ENCODE measurements around the gene RASSF7. TPM values are rescaled to one million over a fixed set of nuclear protein-coding genes. Genes with fewer than 3 reads are reported as not detected.

Gene RASSF7
- total RNA-seq, 1 experiment from 2014 or later: 36.2 TPM

- H3K27me3 ChIP-seq (ENCODE audit: insufficient read depth, low read depth): no peaks in the 10 kb centered on the region
- ChIA-PET CTCF (no interaction called here), POLR2A (ENCODE audit: unreplicated experiment) (interaction anchor here (0.6 to 0.7 kb wide), 2 partner anchors 30 kb away, joined by 4 read pairs; no protein-coding TSS in a partner anchor)
- H3K4me2 ChIP-seq: peak within 1 kb of the TSS; percentile 85
- H3K79me2 ChIP-seq (ENCODE audit: low read depth): 0 out of 2 replicates have a peak, but pooled peaks cover 3% of the 10 kb centered on the region
- no peaks in the 10 kb centered on the region for H3K4me1 ChIP-seq (replicated peaks; ENCODE audit: insufficient read depth)
- H4K20me1 ChIP-seq (ENCODE audit: insufficient read depth): no peaks in the 10 kb centered on the region
- H2AFZ ChIP-seq: peak within 1 kb of the TSS; percentile 92
- DNase-seq: peak; percentile 74 to 95
- peaks cover 8% of the 10 kb centered on the region for H3F3A ChIP-seq (ENCODE audit: insufficient read depth, low read depth)
- BruUV-seq (replicated peaks): TSS peak; percentile 53
- peak within 1 kb of the TSS; percentile 76 for H3K27ac ChIP-seq
- H3K9me2 ChIP-seq (ENCODE audit: insufficient read depth): no peaks in the 10 kb centered on the region
- peak within 1 kb of the TSS; percentile 89 for H3K4me3 ChIP-seq
- H3K9me3 ChIP-seq (ENCODE audit: insufficient read depth, low read depth): no peaks in the 10 kb centered on the region
- no peaks in the 10 kb centered on the region for H3K36me3 ChIP-seq (ENCODE audit: low read depth)
- intact Hi-C loops (cut with micrococcal nuclease; ENCODE audit: unreplicated experiment): loop anchor here (2.0 kb wide), 1 partner anchor 29 kb away; the partner anchor contains the start of gene RNH1
- TF ChIP-seq CTCF (conservative IDR thresholded peaks at IDR 0.05): no peak
- no peak for TF ChIP-seq EZH2 (IDR thresholded peaks at IDR 0.05; ENCODE audit: low read depth)
Observed at GRCh38 chr11:535519-536454, 25.0 kb upstream of the RASSF7 start, which contains the start of gene HRAS. Gene HRAS, minus strand, starts transcription at chr11:535576.

GRCh38 chr11:536841-537621 is 23.7 kb upstream of the RASSF7 start, which contains the start of gene LRRC56:
Gene LRRC56, plus strand, starts transcription at chr11:537527. Its CDS starts 3,158 bp downstream, at chr11:540685.
- H3K4me2 ChIP-seq: peak within 1 kb of the TSS; percentile 85
- no peaks in the 10 kb centered on the region for H3K36me3 ChIP-seq (ENCODE audit: low read depth)
- no peak for TF ChIP-seq CTCF (conservative IDR thresholded peaks at IDR 0.05)
- no peak for TF ChIP-seq EZH2 (IDR thresholded peaks at IDR 0.05; ENCODE audit: low read depth)
- ChIA-PET CTCF (no interaction called here), POLR2A (ENCODE audit: unreplicated experiment) (no interaction called here)
- no peaks in the 10 kb centered on the region for H3K27me3 ChIP-seq (ENCODE audit: insufficient read depth, low read depth)
- H2AFZ ChIP-seq: peak within 1 kb of the TSS; percentile 92
- peaks cover 8% of the 10 kb centered on the region for H3F3A ChIP-seq (ENCODE audit: insufficient read depth, low read depth)
- H3K9me2 ChIP-seq (ENCODE audit: insufficient read depth): no peaks in the 10 kb centered on the region
- TSS peak; percentile 45 for BruUV-seq (replicated peaks)
- peak within 1 kb of the TSS; percentile 64 for H3K4me3 ChIP-seq
- DNase-seq: peak; percentile 72 to 85
- intact Hi-C loops (cut with micrococcal nuclease; ENCODE audit: unreplicated experiment): loop anchor here (2.0 kb wide), 1 partner anchor 30 kb away; the partner anchor contains the start of gene RNH1
- H3K79me2 ChIP-seq (ENCODE audit: low read depth): 0 out of 2 replicates have a peak, but pooled peaks cover 3% of the 10 kb centered on the region
- no peaks in the 10 kb centered on the region for H3K9me3 ChIP-seq (ENCODE audit: insufficient read depth, low read depth)
- peak within 1 kb of the TSS; percentile 76 for H3K27ac ChIP-seq
- H4K20me1 ChIP-seq (ENCODE audit: insufficient read depth): no peaks in the 10 kb centered on the region
- no peaks in the 10 kb centered on the region for H3K4me1 ChIP-seq (replicated peaks; ENCODE audit: insufficient read depth)
